ENCODE data around the gene RNLS. TPM values are rescaled to one million over a fixed set of nuclear protein-coding genes. Genes with fewer than 3 reads are reported as not detected.

The RNLS gene
- total RNA-seq, 1 donor from 2014 or later, result 7.0 TPM

DNA sequence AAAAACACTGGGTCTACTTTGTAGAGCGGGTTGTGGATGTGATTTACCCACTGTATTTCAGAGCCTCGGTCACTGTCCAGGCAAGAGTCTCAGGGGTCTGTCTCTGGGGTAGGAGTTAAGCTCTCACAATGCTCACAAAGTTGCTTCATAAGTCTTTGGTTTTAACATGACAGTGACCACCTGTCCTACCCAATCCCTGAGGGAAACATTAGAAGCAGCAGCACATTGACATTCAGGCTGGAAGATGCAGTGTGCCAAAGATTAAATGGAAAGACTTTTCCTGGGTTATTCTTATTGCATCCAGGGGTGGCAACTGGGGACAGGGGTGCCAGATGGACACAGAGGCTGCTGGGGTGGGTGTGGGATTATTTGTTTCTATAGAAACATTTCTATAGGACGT, 330.0 kb downstream of the RNLS start:
- Mint-ChIP-seq H3K27me3 (no peaks in the 10 kb centered on the region), H3K4me3 (no peak overlapping the region), H3K36me3 (no peaks in the 10 kb centered on the region), H3K9me3 (peaks cover 4% of the 10 kb centered on the region), H3K27ac (no peak overlapping the region), H3K4me1 (ENCODE audit: unreplicated experiment) (peaks cover 28% of the 10 kb centered on the region)
- TF ChIP-seq, protein P1, sequence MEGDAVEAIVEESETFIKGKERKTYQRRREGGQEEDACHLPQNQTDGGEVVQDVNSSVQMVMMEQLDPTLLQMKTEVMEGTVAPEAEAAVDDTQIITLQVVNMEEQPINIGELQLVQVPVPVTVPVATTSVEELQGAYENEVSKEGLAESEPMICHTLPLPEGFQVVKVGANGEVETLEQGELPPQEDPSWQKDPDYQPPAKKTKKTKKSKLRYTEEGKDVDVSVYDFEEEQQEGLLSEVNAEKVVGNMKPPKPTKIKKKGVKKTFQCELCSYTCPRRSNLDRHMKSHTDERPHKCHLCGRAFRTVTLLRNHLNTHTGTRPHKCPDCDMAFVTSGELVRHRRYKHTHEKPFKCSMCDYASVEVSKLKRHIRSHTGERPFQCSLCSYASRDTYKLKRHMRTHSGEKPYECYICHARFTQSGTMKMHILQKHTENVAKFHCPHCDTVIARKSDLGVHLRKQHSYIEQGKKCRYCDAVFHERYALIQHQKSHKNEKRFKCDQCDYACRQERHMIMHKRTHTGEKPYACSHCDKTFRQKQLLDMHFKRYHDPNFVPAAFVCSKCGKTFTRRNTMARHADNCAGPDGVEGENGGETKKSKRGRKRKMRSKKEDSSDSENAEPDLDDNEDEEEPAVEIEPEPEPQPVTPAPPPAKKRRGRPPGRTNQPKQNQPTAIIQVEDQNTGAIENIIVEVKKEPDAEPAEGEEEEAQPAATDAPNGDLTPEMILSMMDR (conservative IDR thresholded peaks at IDR 0.05), result no peak
- no peak for DNase-seq (ENCODE audit: extremely low spot score, unreplicated experiment)

DNA sequence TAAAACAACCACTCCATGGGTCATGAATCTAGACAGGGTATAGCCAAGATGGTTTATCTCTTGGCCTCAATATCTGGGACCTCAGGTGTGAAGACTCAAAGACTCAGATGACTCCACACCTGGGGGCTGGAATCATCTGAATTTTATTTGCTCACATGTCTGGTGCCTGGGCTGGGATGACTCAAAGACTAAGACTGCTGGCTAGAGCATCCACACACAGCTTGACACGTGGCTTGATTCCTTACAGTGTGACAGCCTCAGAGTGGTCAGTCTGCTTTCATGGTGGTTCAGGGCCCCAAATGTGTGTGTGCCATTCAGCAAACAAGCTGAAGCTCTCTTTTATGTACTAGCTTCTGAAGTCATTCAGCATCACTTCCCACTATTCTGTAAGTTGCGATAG, 333.7 kb downstream of the RNLS start:
- Mint-ChIP-seq H3K27ac (no peak overlapping the region), H3K4me3 (no peak overlapping the region), H3K36me3 (no peaks in the 10 kb centered on the region), H3K9me3 (peaks cover 4% of the 10 kb centered on the region), H3K4me1 (ENCODE audit: unreplicated experiment) (peaks cover 25% of the 10 kb centered on the region), H3K27me3 (no peaks in the 10 kb centered on the region)
- DNase-seq (ENCODE audit: extremely low spot score, unreplicated experiment), result no peak
- TF ChIP-seq, protein P1 (conservative IDR thresholded peaks at IDR 0.05), result no peak

DNA sequence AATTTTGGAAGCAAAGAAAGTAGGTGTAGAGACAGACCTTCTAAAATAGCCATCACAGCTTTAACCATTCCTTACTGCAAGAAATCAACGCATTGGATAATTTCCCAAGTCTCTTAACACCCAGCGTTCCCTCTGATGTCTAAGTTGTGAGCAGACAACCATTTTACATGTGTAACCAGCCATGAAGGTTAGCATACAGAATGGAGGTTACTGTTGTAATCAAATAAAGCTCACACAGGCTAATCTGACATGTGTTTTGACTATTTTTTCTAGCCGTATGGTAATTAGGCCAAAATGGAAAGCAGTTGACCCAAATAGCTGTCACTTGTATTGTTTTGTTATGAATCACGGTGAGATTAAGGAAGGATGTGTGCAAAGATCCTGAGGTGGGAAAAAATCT, 336.4 kb downstream of the RNLS start:
- H3K27me3 Mint-ChIP-seq, result no peaks in the 10 kb centered on the region
- H3K9me3 Mint-ChIP-seq, result peaks cover 4% of the 10 kb centered on the region
- no peak for DNase-seq (ENCODE audit: extremely low spot score, unreplicated experiment)
- no peaks in the 10 kb centered on the region for H3K36me3 Mint-ChIP-seq
- no peak overlapping the region for H3K4me3 Mint-ChIP-seq
- peaks cover 31% of the 10 kb centered on the region for H3K4me1 Mint-ChIP-seq (ENCODE audit: unreplicated experiment)
- TF ChIP-seq, protein P1 (conservative IDR thresholded peaks at IDR 0.05), result no peak
- H3K27ac Mint-ChIP-seq, result no peak overlapping the region

DNA sequence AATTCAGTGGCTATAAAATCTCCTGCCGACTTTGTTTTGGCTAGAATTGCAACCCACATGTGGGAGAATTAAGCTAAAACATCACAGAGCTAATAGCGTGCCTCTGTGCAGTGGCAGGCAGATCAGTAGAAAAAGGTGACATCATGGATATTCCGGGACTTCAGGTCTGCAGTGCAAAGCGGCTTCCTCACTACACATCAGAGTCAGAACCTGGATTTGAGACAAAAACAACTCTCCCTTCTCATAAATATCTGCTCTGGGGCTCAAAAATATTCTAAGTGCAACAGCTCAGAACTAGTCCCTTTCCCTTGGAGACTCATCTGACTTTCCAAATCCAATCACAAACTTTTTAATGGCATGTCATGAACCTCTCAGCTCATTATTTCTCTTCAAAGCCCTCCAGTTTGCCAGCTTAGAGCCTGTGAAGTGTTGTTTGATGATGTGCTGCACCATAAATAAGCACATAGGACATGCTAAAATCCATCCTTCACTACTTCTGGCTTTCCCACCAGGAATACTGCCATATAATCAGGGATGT, 337.1 kb downstream of the RNLS start:
- Mint-ChIP-seq H3K36me3 (no peaks in the 10 kb centered on the region), H3K4me1 (ENCODE audit: unreplicated experiment) (peaks cover 31% of the 10 kb centered on the region), H3K4me3 (peak overlapping the region; percentile 28), H3K27ac (no peak overlapping the region), H3K27me3 (no peaks in the 10 kb centered on the region), H3K9me3 (peaks cover 4% of the 10 kb centered on the region)
- no peak for DNase-seq (ENCODE audit: extremely low spot score, unreplicated experiment)
- TF ChIP-seq, protein P1 (conservative IDR thresholded peaks at IDR 0.05), result no peak

DNA sequence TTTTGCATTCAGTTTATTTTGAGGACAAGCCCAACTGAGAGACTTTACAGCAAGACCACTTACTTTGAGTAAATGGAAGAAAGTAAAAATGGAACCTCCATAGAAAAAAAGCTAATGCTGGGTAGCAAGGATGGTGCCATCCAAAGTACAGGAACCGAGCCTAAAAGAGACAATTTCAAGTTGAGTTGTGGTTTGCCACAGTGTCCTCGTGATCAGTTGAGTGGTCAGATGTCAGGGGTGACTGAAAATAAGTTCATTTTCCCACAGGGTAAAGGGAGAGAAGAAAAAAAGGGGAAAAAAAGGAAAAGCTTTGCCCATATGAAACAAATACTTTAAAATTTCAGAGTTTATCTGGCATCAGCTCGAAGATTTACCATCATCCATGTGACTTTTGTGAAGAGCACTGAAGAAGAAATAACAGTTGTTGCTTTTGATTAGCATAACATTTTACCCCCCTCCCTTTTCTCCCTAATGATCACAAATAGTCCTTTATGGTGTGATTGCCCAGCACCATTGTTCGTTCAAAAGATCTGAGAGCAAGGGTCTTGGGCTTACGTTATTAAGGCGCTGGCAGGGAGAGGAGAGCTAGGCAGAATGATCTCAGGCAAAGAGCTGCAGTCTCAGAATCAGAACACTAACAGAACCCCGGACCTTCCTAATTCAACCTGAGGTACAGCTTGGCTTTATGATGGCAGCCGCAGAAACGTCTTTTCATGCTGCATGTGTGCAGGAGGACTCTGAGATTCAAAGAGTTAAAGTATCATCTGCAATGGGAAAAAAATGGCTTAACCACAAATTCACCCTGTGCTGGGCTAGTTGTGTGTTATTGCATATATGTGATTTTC, 338.1 kb downstream of the RNLS start:
- Mint-ChIP-seq H3K4me1 (ENCODE audit: unreplicated experiment) (peaks cover 31% of the 10 kb centered on the region), H3K27ac (no peak overlapping the region), H3K36me3 (no peaks in the 10 kb centered on the region), H3K4me3 (no peak overlapping the region), H3K27me3 (no peaks in the 10 kb centered on the region), H3K9me3 (peaks cover 2% of the 10 kb centered on the region)
- DNase-seq (ENCODE audit: extremely low spot score, unreplicated experiment), result no peak
- TF ChIP-seq, protein P1 (conservative IDR thresholded peaks at IDR 0.05), result no peak

Measured in type B pancreatic cell (in vitro differentiated cells).